ENCODE results near the gene SRRM4. TPM values are rescaled to one million over a fixed set of nuclear protein-coding genes. Genes with fewer than 3 reads are reported as not detected.

SRRM4 gene
- total and polyA plus RNA-seq, 3 donors from 2014 or later = 0.37 to 1.4 (median 0.79) TPM

GRCh38 chr12:119016715-119017114, 35.4 kb downstream of the SRRM4 start:
- Histone ChIP-seq H3K27me3 (no peaks in the 10 kb centered on the region), H3K4me1 (no peaks in the 10 kb centered on the region), H3K36me3 (ENCODE audit: low read depth, missing control alignments) (no peaks in the 10 kb centered on the region), H3K4me3 (no peak overlapping the region), H3K27ac (no peak overlapping the region), H3K9me3 (no peaks in the 10 kb centered on the region)
- intact Hi-C loops (cut with DNase I; ENCODE audit: low total_unique reads) = no loop called here
- 49 to 53% methylated on average over 2 of the region's 2 CpGs for WGBS, 2 donors
- no peak for DNase-seq
- TF ChIP-seq CTCF (IDR thresholded peaks at IDR 0.05) = no peak
- TF ChIP-seq POLR2A (IDR thresholded peaks at IDR 0.05) = no peak

GRCh38 chr12:119019166-119019565, 37.8 kb downstream of the SRRM4 start:
- no peaks in the 10 kb centered on the region for H3K27me3 ChIP-seq
- no peak overlapping the region for H3K4me3 ChIP-seq
- no peaks in the 10 kb centered on the region for H3K36me3 ChIP-seq (ENCODE audit: low read depth, missing control alignments)
- 30 to 70% methylated on average over 3 of the region's 3 CpGs for WGBS, 2 donors
- no peak overlapping the region for H3K27ac ChIP-seq
- no peak for TF ChIP-seq CTCF (IDR thresholded peaks at IDR 0.05)
- no peak for TF ChIP-seq POLR2A (IDR thresholded peaks at IDR 0.05)
- no peaks in the 10 kb centered on the region for H3K9me3 ChIP-seq
- intact Hi-C loops (cut with DNase I; ENCODE audit: low total_unique reads) = no loop called here
- no peak for DNase-seq
- H3K4me1 ChIP-seq = no peaks in the 10 kb centered on the region

GRCh38 chr12:119020406-119021360, 39.3 kb downstream of the SRRM4 start:
- peak; percentile 88 for DNase-seq
- intact Hi-C loops (cut with DNase I; ENCODE audit: low total_unique reads) = no loop called here
- Histone ChIP-seq H3K9me3 (no peaks in the 10 kb centered on the region), H3K27ac (no peak overlapping the region), H3K4me1 (no peaks in the 10 kb centered on the region), H3K4me3 (no peak overlapping the region), H3K27me3 (no peaks in the 10 kb centered on the region), H3K36me3 (ENCODE audit: low read depth, missing control alignments) (no peaks in the 10 kb centered on the region)
- TF ChIP-seq CTCF (IDR thresholded peaks at IDR 0.05) (peak in 2 of 3 experiments; percentile 24 to 66), POLR2A (IDR thresholded peaks at IDR 0.05) (no peak)
- 9 to 12% methylated on average over 21 of the region's 21 CpGs for WGBS, 2 donors

GRCh38 chr12:119024356-119024755, 43.0 kb downstream of the SRRM4 start:
- 49 to 50% methylated on average over 3 of the region's 3 CpGs for WGBS, 2 donors
- intact Hi-C loops (cut with DNase I; ENCODE audit: low total_unique reads) = no loop called here
- Histone ChIP-seq H3K4me3 (no peak overlapping the region), H3K27me3 (no peaks in the 10 kb centered on the region), H3K36me3 (ENCODE audit: low read depth, missing control alignments) (no peaks in the 10 kb centered on the region), H3K27ac (no peak overlapping the region), H3K9me3 (no peaks in the 10 kb centered on the region), H3K4me1 (no peaks in the 10 kb centered on the region)
- no peak for TF ChIP-seq CTCF (IDR thresholded peaks at IDR 0.05)
- no peak for TF ChIP-seq POLR2A (IDR thresholded peaks at IDR 0.05)
- no peak for DNase-seq

Data from testis (tissue), 3 donors.